CD8-positive, alpha-beta memory T cell (primary cell): Measurements from ENCODE around the gene WDR54. TPM values are rescaled to one million over a fixed set of nuclear protein-coding genes. Genes with fewer than 3 reads are reported as not detected.

Experiments used
- CTCF ChIA-PET: fragments of 350-600 bp; sonication (Branson Sonifier 250); formaldehyde crosslinking; loops from one replicate; lab custom pipeline; 2021; ENCODE audit warnings: antibody characterized with exemption; lab: Charles Lee
- POLR2A ChIA-PET: fragments of 350-600 bp; sonication (Branson Sonifier 250); formaldehyde crosslinking; loops from one replicate; lab custom pipeline; 2021; ENCODE audit warnings: antibody characterized with exemption; lab: Charles Lee
- DNase-seq, 5 donors: peaks; one replicate each; pipeline versions ENCODE4 v3.0.0 to v3.0.0-alpha.2; 2020 to 2022; ENCODE audit warnings: mixed read lengths in 1 of 5
- H3K27ac ChIP-seq: one replicate; pipeline ENCODE4 v1.7.0; 2013; ENCODE audit warnings: low read depth, mild to moderate bottlenecking, low read length, moderate library complexity
- H3K27me3 ChIP-seq: 2 replicates; pipeline ENCODE4 v1.7.0; 2013; ENCODE audit warnings: low read length, mild to moderate bottlenecking; ENCODE audit not compliant: insufficient read depth, poor library complexity, severe bottlenecking
- H3K36me3 ChIP-seq: 2 replicates; pipeline ENCODE4 v1.7.0; 2013; ENCODE audit warnings: mild to moderate bottlenecking, low read length, moderate library complexity; ENCODE audit not compliant: insufficient read depth
- H3K4me1 ChIP-seq: 2 replicates; pipeline ENCODE4 v1.7.0; 2013; ENCODE audit warnings: mild to moderate bottlenecking, low read length, moderate library complexity; ENCODE audit not compliant: insufficient read depth
- H3K4me3 ChIP-seq: 2 replicates; pipeline ENCODE4 v1.7.0; 2013; ENCODE audit warnings: mild to moderate bottlenecking, low read length
- H3K9me3 ChIP-seq: 2 replicates; pipeline ENCODE4 v1.7.0; 2013; ENCODE audit warnings: mild to moderate bottlenecking, low read length
- H3K27ac Mint-ChIP-seq, 8 donors: one replicate each; pipeline ENCODE4 v1.8.0; 2020 to 2021; ENCODE audit warnings: mixed read lengths in 8 of 8, mild to moderate bottlenecking in 6 of 8, inconsistent platforms in 3 of 8, moderate library complexity in 3 of 8
- H3K27me3 Mint-ChIP-seq, 2 donors: one replicate each; pipeline ENCODE4 v1.8.0; 2020 to 2021; ENCODE audit warnings: mixed read lengths in 2 of 2, mild to moderate bottlenecking in 1 of 2, moderate library complexity in 1 of 2
- H3K36me3 Mint-ChIP-seq, 3 donors: one replicate each; pipeline ENCODE4 v1.8.0; 2020 to 2021; ENCODE audit warnings: mixed read lengths in 3 of 3, inconsistent platforms in 1 of 3, mild to moderate bottlenecking in 1 of 3
- H3K4me1 Mint-ChIP-seq, 3 donors: one replicate each; pipeline ENCODE4 v1.8.0; 2020 to 2021; ENCODE audit warnings: mixed read lengths in 3 of 3, inconsistent platforms in 1 of 3, mild to moderate bottlenecking in 1 of 3
- H3K4me3 Mint-ChIP-seq, 7 donors: one replicate each; pipeline ENCODE4 v1.8.0; 2020 to 2021; ENCODE audit warnings: mixed read lengths in 7 of 7, mild to moderate bottlenecking in 6 of 7, moderate library complexity in 4 of 7, inconsistent platforms in 2 of 7
- H3K9me3 Mint-ChIP-seq, 5 donors: one replicate each; pipeline ENCODE4 v1.8.0; 2020 to 2022; ENCODE audit warnings: mixed read lengths in 5 of 5, mild to moderate bottlenecking in 3 of 5, moderate library complexity in 2 of 5, inconsistent platforms in 1 of 5
- polyA plus RNA-seq: library from polyadenylated mRNA; unstranded; fragments of 300-500 nt; fragmentation: Illumina TruSeq; gene quantifications from one replicate; pipeline ENCODE4 v1.2.3, GENCODE V29; 2021
- total RNA-seq, 2 experiments: library from RNA; stranded (reverse); gene quantifications; one replicate each; pipeline ENCODE4 v1.2.3, GENCODE V29; 2021

The WDR54 gene
- total and polyA plus RNA-seq, 3 experiments from 2014 or later, result 55.5 to 86.6 (median 75.5) TPM

GRCh38 chr2:74430502-74430901 is 9.0 kb downstream of the WDR54 start:
- CTCF ChIA-PET, result interaction anchor here (2.3 kb wide), 1 partner anchor 39 kb away, joined by 5 read pairs; no protein-coding TSS in a partner anchor
- Mint-ChIP-seq H3K27ac (no peak overlapping the region), H3K4me3 (no peak overlapping the region), H3K9me3 (no peaks in the 10 kb centered on the region), H3K27me3 (no peaks in the 10 kb centered on the region), H3K4me1 (no peaks in the 10 kb centered on the region), H3K36me3 (peaks cover 0 to 9% (median 2%) of the 10 kb centered on the region in 3 donors)
- no peaks in the 10 kb centered on the region for H3K4me1 ChIP-seq
- H3K9me3 ChIP-seq, result no peaks in the 10 kb centered on the region
- no peak overlapping the region for H3K27ac ChIP-seq
- DNase-seq, result no peak
- no peaks in the 10 kb centered on the region for H3K27me3 ChIP-seq
- POLR2A ChIA-PET, result no interaction called here
- no peaks in the 10 kb centered on the region for H3K36me3 ChIP-seq
- no peak overlapping the region for H3K4me3 ChIP-seq

GRCh38 chr2:74436111-74436805 is 14.7 kb downstream of the WDR54 start:
- H3K36me3 Mint-ChIP-seq, result no peaks in the 10 kb centered on the region
- ChIA-PET POLR2A (no interaction called here), CTCF (interaction anchor here (0.6 kb wide), 1 partner anchor 295 kb away, joined by 3 read pairs; no protein-coding TSS in a partner anchor)
- H3K36me3 ChIP-seq, result no peaks in the 10 kb centered on the region
- H3K27ac ChIP-seq, result no peak overlapping the region
- peaks cover 1 to 12% (median 4%) of the 10 kb centered on the region in 3 donors for H3K4me1 Mint-ChIP-seq
- H3K4me3 ChIP-seq, result no peak overlapping the region
- H3K4me3 Mint-ChIP-seq, result no peak overlapping the region
- no peaks in the 10 kb centered on the region for H3K9me3 ChIP-seq
- peak overlapping the region in 1 of 8 donors; percentile 94 for H3K27ac Mint-ChIP-seq
- H3K27me3 Mint-ChIP-seq, result peaks cover 9 to 16% of the 10 kb centered on the region in 2 donors
- H3K9me3 Mint-ChIP-seq, result no peaks in the 10 kb centered on the region
- peaks cover 8% of the 10 kb centered on the region for H3K4me1 ChIP-seq
- no peak for DNase-seq
- H3K27me3 ChIP-seq, result peaks cover 9% of the 10 kb centered on the region

- Histone ChIP-seq H3K4me3 (no peak overlapping the region), H3K27me3 (peaks cover 17% of the 10 kb centered on the region), H3K36me3 (no peaks in the 10 kb centered on the region), H3K9me3 (no peaks in the 10 kb centered on the region), H3K27ac (no peak overlapping the region), H3K4me1 (peaks cover 8% of the 10 kb centered on the region)
- H3K36me3 Mint-ChIP-seq, result no peaks in the 10 kb centered on the region
- H3K9me3 Mint-ChIP-seq, result no peaks in the 10 kb centered on the region
- H3K27me3 Mint-ChIP-seq, result peaks cover 9 to 18% of the 10 kb centered on the region in 2 donors
- peak overlapping the region in 1 of 8 donors; percentile 35 for H3K27ac Mint-ChIP-seq
- no peak for DNase-seq
- CTCF ChIA-PET, result no interaction called here
- no peak overlapping the region for H3K4me3 Mint-ChIP-seq
- H3K4me1 Mint-ChIP-seq, result peaks cover 2 to 16% (median 4%) of the 10 kb centered on the region in 3 donors
- POLR2A ChIA-PET, result no interaction called here
Observed at GRCh38 chr2:74436848-74437695, 15.5 kb downstream of the WDR54 start.

- peaks cover 8% of the 10 kb centered on the region for H3K4me1 ChIP-seq
- Mint-ChIP-seq H3K9me3 (peaks cover 0 to 2% (median 0%) of the 10 kb centered on the region in 5 donors), H3K27ac (peak overlapping the region in 1 of 8 donors; percentile 2), H3K27me3 (peaks cover 17 to 22% of the 10 kb centered on the region in 2 donors), H3K4me3 (no peak overlapping the region), H3K36me3 (no peaks in the 10 kb centered on the region), H3K4me1 (peaks cover 6 to 20% (median 8%) of the 10 kb centered on the region in 3 donors)
- H3K4me3 ChIP-seq, result no peak overlapping the region
- CTCF ChIA-PET, result no interaction called here
- POLR2A ChIA-PET, result no interaction called here
- peaks cover 26% of the 10 kb centered on the region for H3K27me3 ChIP-seq
- no peak for DNase-seq
- no peaks in the 10 kb centered on the region for H3K36me3 ChIP-seq
- H3K9me3 ChIP-seq, result no peaks in the 10 kb centered on the region
- no peak overlapping the region for H3K27ac ChIP-seq
Observed at GRCh38 chr2:74438248-74438647, 16.7 kb downstream of the WDR54 start.

- POLR2A ChIA-PET, result no interaction called here
- peak overlapping the region in 1 of 8 donors; percentile 45 for H3K27ac Mint-ChIP-seq
- peaks cover 0 to 2% (median 0%) of the 10 kb centered on the region in 5 donors for H3K9me3 Mint-ChIP-seq
Observed at GRCh38 chr2:74439373-74439772, 17.8 kb downstream of the WDR54 start.

GRCh38 chr2:74439803-74440377 is 18.4 kb downstream of the WDR54 start:
- Histone ChIP-seq H3K27ac (peak overlapping the region; percentile 38), H3K4me1 (peaks cover 8% of the 10 kb centered on the region), H3K4me3 (peak overlapping the region; percentile 22), H3K9me3 (no peaks in the 10 kb centered on the region), H3K36me3 (no peaks in the 10 kb centered on the region), H3K27me3 (peaks cover 26% of the 10 kb centered on the region)
- Mint-ChIP-seq H3K4me3 (peak overlapping the region in 5 of 7 donors; percentile 19 to 59 (median 29)), H3K27me3 (peaks cover 25 to 33% of the 10 kb centered on the region in 2 donors), H3K27ac (peak overlapping the region in 3 of 8 donors; percentile 58 to 72 (median 60)), H3K4me1 (peaks cover 6 to 20% (median 8%) of the 10 kb centered on the region in 3 donors), H3K9me3 (peaks cover 0 to 2% (median 0%) of the 10 kb centered on the region in 5 donors), H3K36me3 (no peaks in the 10 kb centered on the region)
- CTCF ChIA-PET, result interaction anchor here (1.0 kb wide), 2 partner anchors 43 to 190 kb away, joined by 3 read pairs; partner anchors contain the start of genes CCDC142 and TTC31
- no peak for DNase-seq
- POLR2A ChIA-PET, result interaction anchor here (1.1 kb wide), 1 partner anchor 15 kb away, joined by 4 read pairs; the partner anchor contains the start of gene INO80B

More at GRCh38 chr2:74439373-74439772, 17.8 kb downstream of the WDR54 start:
- Mint-ChIP-seq H3K27me3 (peaks cover 23 to 28% of the 10 kb centered on the region in 2 donors), H3K36me3 (no peaks in the 10 kb centered on the region), H3K4me1 (peaks cover 6 to 20% (median 8%) of the 10 kb centered on the region in 3 donors), H3K4me3 (no peak overlapping the region)
- Histone ChIP-seq H3K4me1 (peaks cover 8% of the 10 kb centered on the region), H3K4me3 (no peak overlapping the region), H3K36me3 (no peaks in the 10 kb centered on the region), H3K9me3 (no peaks in the 10 kb centered on the region), H3K27ac (peak overlapping the region; percentile 38), H3K27me3 (peaks cover 26% of the 10 kb centered on the region)
- DNase-seq, result no peak
- CTCF ChIA-PET, result interaction anchor here (1.0 kb wide), 1 partner anchor 190 kb away, joined by 3 read pairs; no protein-coding TSS in a partner anchor

- H3K9me3 Mint-ChIP-seq, result peaks cover 0 to 2% (median 0%) of the 10 kb centered on the region in 5 donors
- H3K36me3 Mint-ChIP-seq, result no peaks in the 10 kb centered on the region
- H3K9me3 ChIP-seq, result no peaks in the 10 kb centered on the region
- H3K27me3 ChIP-seq, result peaks cover 26% of the 10 kb centered on the region
- peak in 2 of 5 donors; percentile 27 to 36 for DNase-seq
- ChIA-PET POLR2A (interaction anchor here (1.1 kb wide), 1 partner anchor 14 kb away, joined by 4 read pairs; the partner anchor contains the start of gene INO80B), CTCF (interaction anchor here (1.0 kb wide), 2 partner anchors 42 to 191 kb away, joined by 3 read pairs; partner anchors contain the start of genes CCDC142 and TTC31)
- peak overlapping the region in 2 of 8 donors; percentile 55 to 60 for H3K27ac Mint-ChIP-seq
- H3K4me3 Mint-ChIP-seq, result peak overlapping the region in 6 of 7 donors; percentile 41 to 60 (median 52)
- H3K4me1 ChIP-seq, result peaks cover 8% of the 10 kb centered on the region
- H3K36me3 ChIP-seq, result no peaks in the 10 kb centered on the region
- peak overlapping the region; percentile 22 for H3K4me3 ChIP-seq
- H3K27ac ChIP-seq, result peak overlapping the region; percentile 38
- H3K4me1 Mint-ChIP-seq, result peaks cover 6 to 20% (median 8%) of the 10 kb centered on the region in 3 donors
- H3K27me3 Mint-ChIP-seq, result peaks cover 27 to 37% of the 10 kb centered on the region in 2 donors
Observed at GRCh38 chr2:74440378-74441169, 19.0 kb downstream of the WDR54 start.
